ENCODE results near the gene FETUB. TPM values are rescaled to one million over a fixed set of nuclear protein-coding genes. Genes with fewer than 3 reads are reported as not detected.

Gene FETUB
- total and polyA plus RNA-seq, 2 donors (not counting 1 experiment from before 2014, with no cell fraction given) = not detected

- ATAC-seq (ENCODE audit: low read depth) = no peak
- no peak overlapping the region for H3K4me2 ChIP-seq (replicated peaks; ENCODE audit: low read depth, low read length, poor library complexity, severe bottlenecking)
- CTCF ChIA-PET = interaction anchor here (1.9 kb wide), 1 partner anchor 23 kb away, joined by 4 read pairs; no protein-coding TSS in a partner anchor
- intact Hi-C loops (cut with micrococcal nuclease) = no loop called here
- no peak overlapping the region for H3K27ac ChIP-seq (ENCODE audit: low read length in 2 of 2)
- 74% methylated on average over 2 of the region's 3 CpGs for WGBS (ENCODE audit: insufficient coverage)
- no peaks in the 10 kb centered on the region for H3K79me2 ChIP-seq (ENCODE audit: control insufficient read depth, insufficient read depth, low read length)
- no peak for DNase-seq
- peaks cover 0 to 13% (median 0%) of the 10 kb centered on the region in 4 experiments for H3K27me3 ChIP-seq (replicated peaks in 1 of 4; ENCODE audit: control extremely low read depth in 1 of 4, control insufficient read depth in 3 of 4, insufficient read depth in 4 of 4, low read length in 3 of 4)
- H3K36me3 ChIP-seq (replicated peaks in 1 of 2; ENCODE audit: control extremely low read depth in 1 of 2, control insufficient read depth in 1 of 2, extremely low read depth in 1 of 2, insufficient read depth in 2 of 2, low read length in 1 of 2) = no peaks in the 10 kb centered on the region
- POLR2A ChIA-PET = no interaction called here
- H3K4me3 ChIP-seq (ENCODE audit: control extremely low read depth in 1 of 5, extremely low read depth in 1 of 5, insufficient read depth in 1 of 5, low read depth in 2 of 5, low read length in 4 of 5) = no peak overlapping the region
- H3K27me3 Mint-ChIP-seq = peaks cover 8% of the 10 kb centered on the region
- H3K9me3 Mint-ChIP-seq (ENCODE audit: insufficient read depth) = no peaks in the 10 kb centered on the region
- peaks cover 0 to 3% (median 0%) of the 10 kb centered on the region in 3 donors for H3K9me3 ChIP-seq (ENCODE audit: control extremely low read depth in 1 of 3, control insufficient read depth in 2 of 3, insufficient read depth in 1 of 3, low read length in 2 of 3)
- TF ChIP-seq CTCF (IDR thresholded peaks at IDR 0.05) (no peak), EZH2 (IDR thresholded peaks at IDR 0.05; ENCODE audit: borderline replicate concordance, insufficient read depth, low read depth, low read length, poor library complexity, severe bottlenecking) (no peak)
- no peak overlapping the region for H3K9ac ChIP-seq (ENCODE audit: low read length)
- H3K4me3 Mint-ChIP-seq = no peak overlapping the region
- no peaks in the 10 kb centered on the region for H3K4me1 ChIP-seq (ENCODE audit: control insufficient read depth in 2 of 2, insufficient read depth in 2 of 2, low read length in 2 of 2)
- H3K4me1 Mint-ChIP-seq = peaks cover 2% of the 10 kb centered on the region
- H3K27ac Mint-ChIP-seq = no peak overlapping the region
- H4K20me1 ChIP-seq (ENCODE audit: control insufficient read depth, insufficient read depth, low read length, poor library complexity, severe bottlenecking) = no peaks in the 10 kb centered on the region
- H2AFZ ChIP-seq (ENCODE audit: insufficient read depth, low read depth, low read length, poor library complexity, severe bottlenecking) = no peak overlapping the region
These were observed 2.5 kb upstream of the FETUB start for GRCh38 chr3:186637686-186638085.

- H3K4me2 ChIP-seq (replicated peaks; ENCODE audit: low read depth, low read length, poor library complexity, severe bottlenecking) = no peak overlapping the region
- no peaks in the 10 kb centered on the region for H3K9me3 Mint-ChIP-seq (ENCODE audit: insufficient read depth)
- H3K9me3 ChIP-seq (ENCODE audit: control extremely low read depth in 1 of 3, control insufficient read depth in 2 of 3, insufficient read depth in 1 of 3, low read length in 2 of 3) = peaks cover 0 to 3% (median 0%) of the 10 kb centered on the region in 3 donors
- WGBS (ENCODE audit: insufficient coverage) = no CpG with 5 or more reads among the region's 2 CpGs
- DNase-seq = no peak
- no peak for ATAC-seq (ENCODE audit: low read depth)
- H3K27ac ChIP-seq (ENCODE audit: low read length in 2 of 2) = no peak overlapping the region
- H3K27ac Mint-ChIP-seq = no peak overlapping the region
- H2AFZ ChIP-seq (ENCODE audit: insufficient read depth, low read depth, low read length, poor library complexity, severe bottlenecking) = no peak overlapping the region
- H4K20me1 ChIP-seq (ENCODE audit: control insufficient read depth, insufficient read depth, low read length, poor library complexity, severe bottlenecking) = no peaks in the 10 kb centered on the region
- intact Hi-C loops (cut with micrococcal nuclease) = no loop called here
- POLR2A ChIA-PET = no interaction called here
- H3K9ac ChIP-seq (ENCODE audit: low read length) = no peak overlapping the region
- CTCF ChIA-PET = interaction anchor here (0.7 kb wide), 1 partner anchor 21 kb away, joined by 3 read pairs; no protein-coding TSS in a partner anchor
- H3K36me3 ChIP-seq (replicated peaks in 1 of 2; ENCODE audit: control extremely low read depth in 1 of 2, control insufficient read depth in 1 of 2, extremely low read depth in 1 of 2, insufficient read depth in 2 of 2, low read length in 1 of 2) = no peaks in the 10 kb centered on the region
- H3K79me2 ChIP-seq (ENCODE audit: control insufficient read depth, insufficient read depth, low read length) = no peaks in the 10 kb centered on the region
- peaks cover 0 to 13% (median 0%) of the 10 kb centered on the region in 4 experiments for H3K27me3 ChIP-seq (replicated peaks in 1 of 4; ENCODE audit: control extremely low read depth in 1 of 4, control insufficient read depth in 3 of 4, insufficient read depth in 4 of 4, low read length in 3 of 4)
- no peak overlapping the region for H3K4me3 Mint-ChIP-seq
- peaks cover 2% of the 10 kb centered on the region for H3K4me1 Mint-ChIP-seq
- H3K27me3 Mint-ChIP-seq = peaks cover 13% of the 10 kb centered on the region
- TF ChIP-seq EZH2 (IDR thresholded peaks at IDR 0.05; ENCODE audit: borderline replicate concordance, insufficient read depth, low read depth, low read length, poor library complexity, severe bottlenecking) (no peak), CTCF (IDR thresholded peaks at IDR 0.05) (no peak)
- H3K4me3 ChIP-seq (ENCODE audit: control extremely low read depth in 1 of 5, extremely low read depth in 1 of 5, insufficient read depth in 1 of 5, low read depth in 2 of 5, low read length in 4 of 5) = no peak overlapping the region
- H3K4me1 ChIP-seq (ENCODE audit: control insufficient read depth in 2 of 2, insufficient read depth in 2 of 2, low read length in 2 of 2) = no peaks in the 10 kb centered on the region
These were observed 1.9 kb upstream of the FETUB start for GRCh38 chr3:186638259-186638658.
